HepG2 (cell line): ENCODE data around the gene DTNB.

Source experiments
- HMG20B ChIP-seq: conservative IDR thresholded peaks from 2 replicates; pipeline ENCODE4 v1.6.1; 2016; ENCODE audit warnings: missing genetic modification reagents, missing compliant biosample characterization
- PCBP2 ChIP-seq: fragments of 200-400 bp; formaldehyde crosslinking; optimal IDR thresholded peaks from 2 replicates; pipeline ENCODE3; 2018; ENCODE audit warnings: low read length, low read depth; ENCODE audit not compliant: poor library complexity, severe bottlenecking
- PRPF4 ChIP-seq: fragments of 200-400 bp; formaldehyde crosslinking; IDR thresholded peaks from 2 replicates; pipeline ENCODE4 v1.6.1; 2016; ENCODE audit warnings: low read length, low read depth; ENCODE audit not compliant: poor library complexity, severe bottlenecking
- RAD21 ChIP-seq: fragments of 450-650 bp; formaldehyde crosslinking; IDR thresholded peaks from 2 replicates; pipeline ENCODE4 v1.5.0; 2020; ENCODE audit warnings: mild to moderate bottlenecking
- RAD51 ChIP-seq: fragments of 450-650 bp; IDR thresholded peaks from 2 replicates; pipeline ENCODE4 v1.6.1; 2016; ENCODE audit warnings: borderline replicate concordance
- YEATS2 ChIP-seq: sonication (generic); formaldehyde crosslinking; IDR thresholded peaks from 2 replicates; pipeline ENCODE4 v1.4.0; 2020; ENCODE audit warnings: missing genetic modification reagents, borderline replicate concordance
- ZNF230 ChIP-seq: sonication (generic); formaldehyde crosslinking; IDR thresholded peaks from 2 replicates; pipeline ENCODE4 v1.4.0; 2020; ENCODE audit warnings: mild to moderate bottlenecking, missing genetic modification reagents
- TF ChIP-seq, protein P1 (sequence below): sonication (generic); formaldehyde crosslinking; IDR thresholded peaks from 2 replicates; pipeline ENCODE4 v1.5.0; 2020; ENCODE audit warnings: mild to moderate bottlenecking, missing genetic modification reagents
- TF ChIP-seq, protein P2 (sequence below): sonication (generic); formaldehyde crosslinking; IDR thresholded peaks from 2 replicates; pipeline ENCODE4 v1.8.0; 2022; ENCODE audit warnings: mild to moderate bottlenecking, missing genetic modification reagents, borderline replicate concordance
- TF ChIP-seq, protein P3 (sequence below): sonication (generic); formaldehyde crosslinking; IDR thresholded peaks from 2 replicates; pipeline ENCODE4 v1.5.0; 2020; ENCODE audit warnings: mild to moderate bottlenecking, missing genetic modification reagents, moderate library complexity
- TF ChIP-seq, protein P4 (sequence below): IDR thresholded peaks from 2 replicates; pipeline ENCODE4 v1.6.1; 2016; ENCODE audit warnings: missing compliant biosample characterization, missing genetic modification reagents, borderline replicate concordance
- TF ChIP-seq, protein P5 (sequence below): sonication (generic); formaldehyde crosslinking; IDR thresholded peaks from 2 replicates; pipeline ENCODE4 v1.4.0; 2020; ENCODE audit warnings: missing genetic modification reagents
- TF ChIP-seq, protein P6 (sequence below): sonication (generic); formaldehyde crosslinking; IDR thresholded peaks from 2 replicates; pipeline ENCODE4 v1.4.0; 2020; ENCODE audit warnings: missing genetic modification reagents
- TF ChIP-seq, protein P7 (sequence below): sonication (generic); formaldehyde crosslinking; IDR thresholded peaks from 2 replicates; pipeline ENCODE4 v1.8.1; 2022; ENCODE audit warnings: low read depth, mild to moderate bottlenecking, missing genetic modification reagents

DNA sequence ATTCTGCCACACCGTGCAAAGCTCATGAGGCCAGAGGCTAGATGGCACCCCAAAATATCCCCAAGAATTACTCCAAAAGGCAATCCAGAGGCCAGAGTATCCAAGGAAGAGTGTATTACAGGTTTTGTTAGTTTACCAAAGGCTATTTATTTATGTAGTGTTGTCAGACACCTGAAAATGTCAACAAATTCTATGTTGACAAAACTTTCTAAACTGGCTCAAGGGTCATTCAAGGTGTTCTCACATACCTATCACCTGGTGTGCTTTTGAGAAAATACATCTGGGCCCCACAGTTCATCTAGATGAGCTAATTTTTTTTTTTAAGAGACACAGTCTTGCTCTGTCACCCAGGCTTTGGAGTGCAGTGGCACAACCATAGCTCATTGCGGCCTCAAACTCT, 12.4 kb upstream of the DTNB start:
- TF ChIP-seq, protein P1, sequence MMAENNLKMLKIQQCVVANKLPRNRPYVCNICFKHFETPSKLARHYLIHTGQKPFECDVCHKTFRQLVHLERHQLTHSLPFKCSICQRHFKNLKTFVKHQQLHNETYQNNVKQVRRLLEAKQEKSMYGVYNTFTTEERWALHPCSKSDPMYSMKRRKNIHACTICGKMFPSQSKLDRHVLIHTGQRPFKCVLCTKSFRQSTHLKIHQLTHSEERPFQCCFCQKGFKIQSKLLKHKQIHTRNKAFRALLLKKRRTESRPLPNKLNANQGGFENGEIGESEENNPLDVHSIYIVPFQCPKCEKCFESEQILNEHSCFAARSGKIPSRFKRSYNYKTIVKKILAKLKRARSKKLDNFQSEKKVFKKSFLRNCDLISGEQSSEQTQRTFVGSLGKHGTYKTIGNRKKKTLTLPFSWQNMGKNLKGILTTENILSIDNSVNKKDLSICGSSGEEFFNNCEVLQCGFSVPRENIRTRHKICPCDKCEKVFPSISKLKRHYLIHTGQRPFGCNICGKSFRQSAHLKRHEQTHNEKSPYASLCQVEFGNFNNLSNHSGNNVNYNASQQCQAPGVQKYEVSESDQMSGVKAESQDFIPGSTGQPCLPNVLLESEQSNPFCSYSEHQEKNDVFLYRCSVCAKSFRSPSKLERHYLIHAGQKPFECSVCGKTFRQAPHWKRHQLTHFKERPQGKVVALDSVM: no peak
- TF ChIP-seq YEATS2 (CRISPR knock-in tag) (no peak), PRPF4 (no peak), PCBP2 (no peak), RAD21 (CRISPR knock-in tag) (no peak), HMG20B (CRISPR knock-in tag) (no peak), RAD51 (no peak), ZNF230 (no peak)
- TF ChIP-seq, protein P2, sequence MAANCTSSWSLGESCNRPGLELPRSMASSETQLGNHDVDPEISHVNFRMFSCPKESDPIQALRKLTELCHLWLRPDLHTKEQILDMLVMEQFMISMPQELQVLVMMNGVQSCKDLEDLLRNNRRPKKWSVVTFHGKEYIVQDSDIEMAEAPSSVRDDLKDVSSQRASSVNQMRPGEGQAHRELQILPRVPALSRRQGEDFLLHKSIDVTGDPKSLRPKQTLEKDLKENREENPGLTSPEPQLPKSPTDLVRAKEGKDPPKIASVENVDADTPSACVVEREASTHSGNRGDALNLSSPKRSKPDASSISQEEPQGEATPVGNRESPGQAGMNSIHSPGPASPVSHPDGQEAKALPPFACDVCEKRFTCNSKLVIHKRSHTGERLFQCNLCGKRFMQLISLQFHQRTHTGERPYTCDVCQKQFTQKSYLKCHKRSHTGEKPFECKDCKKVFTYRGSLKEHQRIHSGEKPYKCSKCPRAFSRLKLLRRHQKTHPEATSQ (CRISPR knock-in tag): no peak
- TF ChIP-seq, protein P3, sequence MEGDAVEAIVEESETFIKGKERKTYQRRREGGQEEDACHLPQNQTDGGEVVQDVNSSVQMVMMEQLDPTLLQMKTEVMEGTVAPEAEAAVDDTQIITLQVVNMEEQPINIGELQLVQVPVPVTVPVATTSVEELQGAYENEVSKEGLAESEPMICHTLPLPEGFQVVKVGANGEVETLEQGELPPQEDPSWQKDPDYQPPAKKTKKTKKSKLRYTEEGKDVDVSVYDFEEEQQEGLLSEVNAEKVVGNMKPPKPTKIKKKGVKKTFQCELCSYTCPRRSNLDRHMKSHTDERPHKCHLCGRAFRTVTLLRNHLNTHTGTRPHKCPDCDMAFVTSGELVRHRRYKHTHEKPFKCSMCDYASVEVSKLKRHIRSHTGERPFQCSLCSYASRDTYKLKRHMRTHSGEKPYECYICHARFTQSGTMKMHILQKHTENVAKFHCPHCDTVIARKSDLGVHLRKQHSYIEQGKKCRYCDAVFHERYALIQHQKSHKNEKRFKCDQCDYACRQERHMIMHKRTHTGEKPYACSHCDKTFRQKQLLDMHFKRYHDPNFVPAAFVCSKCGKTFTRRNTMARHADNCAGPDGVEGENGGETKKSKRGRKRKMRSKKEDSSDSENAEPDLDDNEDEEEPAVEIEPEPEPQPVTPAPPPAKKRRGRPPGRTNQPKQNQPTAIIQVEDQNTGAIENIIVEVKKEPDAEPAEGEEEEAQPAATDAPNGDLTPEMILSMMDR (CRISPR knock-in tag): no peak
- TF ChIP-seq, protein P4, sequence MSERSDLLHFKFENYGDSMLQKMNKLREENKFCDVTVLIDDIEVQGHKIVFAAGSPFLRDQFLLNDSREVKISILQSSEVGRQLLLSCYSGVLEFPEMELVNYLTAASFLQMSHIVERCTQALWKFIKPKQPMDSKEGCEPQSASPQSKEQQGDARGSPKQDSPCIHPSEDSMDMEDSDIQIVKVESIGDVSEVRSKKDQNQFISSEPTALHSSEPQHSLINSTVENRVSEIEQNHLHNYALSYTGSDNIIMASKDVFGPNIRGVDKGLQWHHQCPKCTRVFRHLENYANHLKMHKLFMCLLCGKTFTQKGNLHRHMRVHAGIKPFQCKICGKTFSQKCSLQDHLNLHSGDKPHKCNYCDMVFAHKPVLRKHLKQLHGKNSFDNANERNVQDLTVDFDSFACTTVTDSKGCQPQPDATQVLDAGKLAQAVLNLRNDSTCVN (CRISPR knock-in tag): no peak
- TF ChIP-seq, protein P5, sequence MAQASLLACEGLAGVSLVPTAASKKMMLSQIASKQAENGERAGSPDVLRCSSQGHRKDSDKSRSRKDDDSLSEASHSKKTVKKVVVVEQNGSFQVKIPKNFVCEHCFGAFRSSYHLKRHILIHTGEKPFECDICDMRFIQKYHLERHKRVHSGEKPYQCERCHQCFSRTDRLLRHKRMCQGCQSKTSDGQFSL (CRISPR knock-in tag): no peak
- TF ChIP-seq, protein P6, sequence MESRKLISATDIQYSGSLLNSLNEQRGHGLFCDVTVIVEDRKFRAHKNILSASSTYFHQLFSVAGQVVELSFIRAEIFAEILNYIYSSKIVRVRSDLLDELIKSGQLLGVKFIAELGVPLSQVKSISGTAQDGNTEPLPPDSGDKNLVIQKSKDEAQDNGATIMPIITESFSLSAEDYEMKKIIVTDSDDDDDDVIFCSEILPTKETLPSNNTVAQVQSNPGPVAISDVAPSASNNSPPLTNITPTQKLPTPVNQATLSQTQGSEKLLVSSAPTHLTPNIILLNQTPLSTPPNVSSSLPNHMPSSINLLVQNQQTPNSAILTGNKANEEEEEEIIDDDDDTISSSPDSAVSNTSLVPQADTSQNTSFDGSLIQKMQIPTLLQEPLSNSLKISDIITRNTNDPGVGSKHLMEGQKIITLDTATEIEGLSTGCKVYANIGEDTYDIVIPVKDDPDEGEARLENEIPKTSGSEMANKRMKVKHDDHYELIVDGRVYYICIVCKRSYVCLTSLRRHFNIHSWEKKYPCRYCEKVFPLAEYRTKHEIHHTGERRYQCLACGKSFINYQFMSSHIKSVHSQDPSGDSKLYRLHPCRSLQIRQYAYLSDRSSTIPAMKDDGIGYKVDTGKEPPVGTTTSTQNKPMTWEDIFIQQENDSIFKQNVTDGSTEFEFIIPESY: no peak
- TF ChIP-seq, protein P7, sequence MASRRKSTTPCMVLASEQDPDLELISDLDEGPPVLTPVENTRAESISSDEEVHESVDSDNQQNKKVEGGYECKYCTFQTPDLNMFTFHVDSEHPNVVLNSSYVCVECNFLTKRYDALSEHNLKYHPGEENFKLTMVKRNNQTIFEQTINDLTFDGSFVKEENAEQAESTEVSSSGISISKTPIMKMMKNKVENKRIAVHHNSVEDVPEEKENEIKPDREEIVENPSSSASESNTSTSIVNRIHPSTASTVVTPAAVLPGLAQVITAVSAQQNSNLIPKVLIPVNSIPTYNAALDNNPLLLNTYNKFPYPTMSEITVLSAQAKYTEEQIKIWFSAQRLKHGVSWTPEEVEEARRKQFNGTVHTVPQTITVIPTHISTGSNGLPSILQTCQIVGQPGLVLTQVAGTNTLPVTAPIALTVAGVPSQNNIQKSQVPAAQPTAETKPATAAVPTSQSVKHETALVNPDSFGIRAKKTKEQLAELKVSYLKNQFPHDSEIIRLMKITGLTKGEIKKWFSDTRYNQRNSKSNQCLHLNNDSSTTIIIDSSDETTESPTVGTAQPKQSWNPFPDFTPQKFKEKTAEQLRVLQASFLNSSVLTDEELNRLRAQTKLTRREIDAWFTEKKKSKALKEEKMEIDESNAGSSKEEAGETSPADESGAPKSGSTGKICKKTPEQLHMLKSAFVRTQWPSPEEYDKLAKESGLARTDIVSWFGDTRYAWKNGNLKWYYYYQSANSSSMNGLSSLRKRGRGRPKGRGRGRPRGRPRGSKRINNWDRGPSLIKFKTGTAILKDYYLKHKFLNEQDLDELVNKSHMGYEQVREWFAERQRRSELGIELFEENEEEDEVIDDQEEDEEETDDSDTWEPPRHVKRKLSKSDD (CRISPR knock-in tag): no peak
